IPS-18c (cell line): ENCODE measurements around the gene DAB2IP.
"Not testable (repeated sequence)": the region's sequence is repeated elsewhere in the genome, so short reads cannot be mapped to it uniquely, and the experiment has no call there.

Source experiments
- H3K4me3 ChIP-seq: 2 replicates; pipeline ENCODE4 v1.7.0; 2013; ENCODE audit warnings: low read depth, mild to moderate bottlenecking, low read length, moderate library complexity; ENCODE audit not compliant: insufficient read depth
- H3K9me3 ChIP-seq: one replicate; pipeline ENCODE4 v1.6.1; 2013; ENCODE audit warnings: mild to moderate bottlenecking, low read length, moderate library complexity; ENCODE audit not compliant: control insufficient read depth, insufficient read depth

DAB2IP gene

GRCh38 chr9:121620777-121621449 is 30.5 kb upstream of the DAB2IP start:
- Histone ChIP-seq H3K9me3 (no peaks in the 10 kb centered on the region), H3K4me3 (no peak overlapping the region)

GRCh38 chr9:121622387-121623203 is 28.8 kb upstream of the DAB2IP start:
- H3K9me3 ChIP-seq, result no peaks in the 10 kb centered on the region
- no peak overlapping the region for H3K4me3 ChIP-seq

GRCh38 chr9:121623430-121623829 is 28.0 kb upstream of the DAB2IP start:
- H3K9me3 ChIP-seq, H3K4me3 ChIP-seq: not testable (repeated sequence)

- H3K4me3 ChIP-seq, result no peak overlapping the region
- H3K9me3 ChIP-seq, result no peaks in the 10 kb centered on the region
Measured at GRCh38 chr9:121625590-121625989, 25.8 kb upstream of the DAB2IP start.

GRCh38 chr9:121626012-121626411 is 25.4 kb upstream of the DAB2IP start:
- Histone ChIP-seq H3K4me3 (no peak overlapping the region), H3K9me3 (no peaks in the 10 kb centered on the region)

- no peak overlapping the region for H3K4me3 ChIP-seq
- no peaks in the 10 kb centered on the region for H3K9me3 ChIP-seq
Measured at GRCh38 chr9:121627427-121627826, 24.0 kb upstream of the DAB2IP start.

- H3K9me3 ChIP-seq, result no peaks in the 10 kb centered on the region
- no peak overlapping the region for H3K4me3 ChIP-seq
Measured at GRCh38 chr9:121628401-121628800, 23.0 kb upstream of the DAB2IP start.

- H3K4me3 ChIP-seq, result no peak overlapping the region
- H3K9me3 ChIP-seq, result no peaks in the 10 kb centered on the region
Measured at GRCh38 chr9:121631115-121631514, 20.3 kb upstream of the DAB2IP start.

- Histone ChIP-seq H3K9me3 (no peaks in the 10 kb centered on the region), H3K4me3 (no peak overlapping the region)
Measured at GRCh38 chr9:121631978-121632418, 19.4 kb upstream of the DAB2IP start.

GRCh38 chr9:121633119-121633714 is 18.2 kb upstream of the DAB2IP start:
- H3K9me3 ChIP-seq, result no peaks in the 10 kb centered on the region
- H3K4me3 ChIP-seq, result no peak overlapping the region

GRCh38 chr9:121633736-121634135 is 17.7 kb upstream of the DAB2IP start:
- no peak overlapping the region for H3K4me3 ChIP-seq
- H3K9me3 ChIP-seq, result no peaks in the 10 kb centered on the region

GRCh38 chr9:121634329-121635261 is 16.8 kb upstream of the DAB2IP start:
- H3K4me3 ChIP-seq, result no peak overlapping the region
- no peaks in the 10 kb centered on the region for H3K9me3 ChIP-seq

GRCh38 chr9:121635300-121635876 is 16.0 kb upstream of the DAB2IP start:
- Histone ChIP-seq H3K9me3 (no peaks in the 10 kb centered on the region), H3K4me3 (no peak overlapping the region; the same call in 1 of the 2 replicates)

GRCh38 chr9:121636341-121636865 is 15.0 kb upstream of the DAB2IP start:
- no peaks in the 10 kb centered on the region for H3K9me3 ChIP-seq

GRCh38 chr9:121636978-121637712 is 14.3 kb upstream of the DAB2IP start:
- Histone ChIP-seq H3K4me3 (no peak overlapping the region), H3K9me3 (no peaks in the 10 kb centered on the region)

More at GRCh38 chr9:121636341-121636865, 15.0 kb upstream of the DAB2IP start:
- H3K4me3 ChIP-seq, result no peak overlapping the region

GRCh38 chr9:121637713-121638220 is 13.7 kb upstream of the DAB2IP start:
- Histone ChIP-seq H3K4me3 (no peak overlapping the region), H3K9me3 (no peaks in the 10 kb centered on the region)
